ENCODE measurements around the gene RNASEH2A. TPM values are rescaled to one million over a fixed set of nuclear protein-coding genes. Genes with fewer than 3 reads are reported as not detected.

RNASEH2A gene
- polyA plus RNA-seq, 1 of the 3 experiments (the other 2 are of a cell fraction), result 48.1 TPM

DNA sequence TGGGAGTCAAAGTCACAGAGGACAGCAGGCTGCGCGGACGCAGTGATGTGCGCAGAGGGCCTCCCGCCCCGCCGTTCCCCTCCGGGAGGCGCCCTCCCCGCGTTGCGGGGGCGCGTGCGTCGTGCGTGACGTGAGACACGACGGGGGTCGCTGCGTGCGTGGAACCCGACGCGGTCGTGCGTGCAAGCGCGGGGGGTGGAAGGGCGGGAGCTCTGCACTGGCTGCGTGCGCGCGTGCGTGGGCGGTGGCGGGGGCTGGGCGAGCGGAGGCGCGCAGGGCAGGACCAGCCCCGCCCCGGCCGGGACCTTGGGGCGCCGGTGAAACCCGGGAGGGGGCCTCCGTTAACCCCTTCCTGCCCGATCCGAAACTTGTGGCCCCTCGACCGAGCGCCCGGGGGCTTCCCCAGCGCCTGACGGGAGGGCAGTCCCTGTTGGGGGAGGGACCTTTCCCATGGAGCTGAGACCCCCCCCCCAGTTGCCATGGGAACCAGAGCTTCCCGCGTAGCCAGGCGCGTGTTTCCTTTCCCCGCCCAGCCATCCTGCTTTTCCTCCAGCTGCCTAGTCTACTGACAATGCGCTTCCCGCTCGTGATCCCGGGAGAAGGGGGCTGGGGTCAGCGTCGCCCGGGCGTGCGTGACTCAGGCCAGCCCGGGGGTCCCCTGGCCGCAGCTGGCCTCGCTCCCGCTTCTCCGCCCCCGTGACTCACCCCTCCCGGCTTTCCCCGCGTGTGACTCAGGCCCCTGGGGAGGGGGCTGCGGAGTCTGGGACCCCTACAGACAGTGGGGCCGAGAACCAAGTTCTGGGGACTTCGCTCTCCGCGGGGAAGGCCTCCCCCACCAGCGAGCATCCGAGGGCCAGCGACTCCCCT is 23.7 kb upstream of the RNASEH2A start:
- Histone ChIP-seq H3K9ac (peak overlapping the region; percentile 68), H3K9me2 (no peaks in the 10 kb centered on the region), H3K4me2 (peak overlapping the region; percentile 91), H4K20me1 (ENCODE audit: insufficient read depth) (no peaks in the 10 kb centered on the region), H3K9me3 (no peaks in the 10 kb centered on the region), H3K27ac (ENCODE audit: low read depth in 2 of 2, low read length in 1 of 2) (peak overlapping the region; percentile 97 to 98), H3K4me3 (ENCODE audit: low read depth in 2 of 2, low read length in 1 of 2) (peak overlapping the region; percentile 51 to 59), H3F3A (replicated peaks; ENCODE audit: insufficient read depth) (peaks cover 64% of the 10 kb centered on the region), H3K27me3 (ENCODE audit: insufficient read depth) (no peaks in the 10 kb centered on the region), H3K36me3 (replicated peaks in 1 of 2; ENCODE audit: control insufficient read depth in 1 of 2, insufficient read depth in 2 of 2, low read length in 1 of 2) (no peaks in the 10 kb centered on the region), H3K4me1 (ENCODE audit: control insufficient read depth in 1 of 2, insufficient read depth in 2 of 2, low read depth in 1 of 2, low read length in 1 of 2) (peaks cover 42 to 69% of the 10 kb centered on the region in 2 experiments; a peak in 3 of 4 replicates), H2AFZ (ENCODE audit: low read depth) (peak overlapping the region; percentile 66; the same call in 1 of the 2 replicates), H3K79me2 (ENCODE audit: insufficient read depth) (no peaks in the 10 kb centered on the region)
- DNase-seq, result peak; percentile 90
- ChIA-PET CTCF (interaction anchor here (1.0 to 12.1 kb wide), 5 partner anchors 15 to 273 kb away, joined by 3 to 447 read pairs (median 7); partner anchors contain the start of genes JUNB, PRDX2 and THSD8), POLR2A (interaction anchor here (0.7 to 2.1 kb wide), 5 partner anchors 10 to 1444 kb away, joined by 3 to 63 read pairs (median 4); partner anchors contain the start of genes FBXW9, GET3 and JUNB)
- 11% methylated on average over 7 of the region's 88 CpGs for WGBS (ENCODE audit: low lambda C conversion rate)
- TF ChIP-seq FOXJ3 (CRISPR knock-in tag; IDR thresholded peaks at IDR 0.05), result no peak
- peak; percentile 82; the same call in 1 of the 2 replicates for TF ChIP-seq FOSL2 (IDR thresholded peaks at IDR 0.05; ENCODE audit: borderline replicate concordance, low read depth)
- TF ChIP-seq USF2 (IDR thresholded peaks at IDR 0.05; ENCODE audit: borderline replicate concordance, low read depth, low read length), result no peak
- TF ChIP-seq CHD2 (IDR thresholded peaks at IDR 0.05; ENCODE audit: low read length, partially characterized antibody), result peak; percentile 35
- TF ChIP-seq NRF1 (IDR thresholded peaks at IDR 0.05; ENCODE audit: low read depth, low read length), result peak; percentile 68
- TF ChIP-seq RXRA (IDR thresholded peaks at IDR 0.05; ENCODE audit: borderline replicate concordance, low read depth), result no peak
- TF ChIP-seq MEF2A (IDR thresholded peaks at IDR 0.05; ENCODE audit: borderline replicate concordance, low read depth), result no peak
- peak; percentile 43 for TF ChIP-seq POLR2AphosphoS5 (IDR thresholded peaks at IDR 0.05; ENCODE audit: low read depth, low read length)
- 0 out of 2 replicates have a peak, but pooled peaks have one; percentile 43 for TF ChIP-seq TEAD4 (IDR thresholded peaks at IDR 0.05; ENCODE audit: borderline replicate concordance, insufficient read depth)
- TF ChIP-seq ELF1 (IDR thresholded peaks at IDR 0.05), result no peak
- TF ChIP-seq TCF12 (IDR thresholded peaks at IDR 0.05), result peak; percentile 57
- TF ChIP-seq MXI1 (IDR thresholded peaks at IDR 0.05; ENCODE audit: low read depth, low read length), result peak; percentile 90
- TF ChIP-seq, protein P1, sequence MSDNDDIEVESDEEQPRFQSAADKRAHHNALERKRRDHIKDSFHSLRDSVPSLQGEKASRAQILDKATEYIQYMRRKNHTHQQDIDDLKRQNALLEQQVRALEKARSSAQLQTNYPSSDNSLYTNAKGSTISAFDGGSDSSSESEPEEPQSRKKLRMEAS (IDR thresholded peaks at IDR 0.05; ENCODE audit: low read depth), result peak; percentile 68
- no peak for TF ChIP-seq GATA2 (CRISPR knock-in tag; IDR thresholded peaks at IDR 0.05)
- TF ChIP-seq, protein P2, sequence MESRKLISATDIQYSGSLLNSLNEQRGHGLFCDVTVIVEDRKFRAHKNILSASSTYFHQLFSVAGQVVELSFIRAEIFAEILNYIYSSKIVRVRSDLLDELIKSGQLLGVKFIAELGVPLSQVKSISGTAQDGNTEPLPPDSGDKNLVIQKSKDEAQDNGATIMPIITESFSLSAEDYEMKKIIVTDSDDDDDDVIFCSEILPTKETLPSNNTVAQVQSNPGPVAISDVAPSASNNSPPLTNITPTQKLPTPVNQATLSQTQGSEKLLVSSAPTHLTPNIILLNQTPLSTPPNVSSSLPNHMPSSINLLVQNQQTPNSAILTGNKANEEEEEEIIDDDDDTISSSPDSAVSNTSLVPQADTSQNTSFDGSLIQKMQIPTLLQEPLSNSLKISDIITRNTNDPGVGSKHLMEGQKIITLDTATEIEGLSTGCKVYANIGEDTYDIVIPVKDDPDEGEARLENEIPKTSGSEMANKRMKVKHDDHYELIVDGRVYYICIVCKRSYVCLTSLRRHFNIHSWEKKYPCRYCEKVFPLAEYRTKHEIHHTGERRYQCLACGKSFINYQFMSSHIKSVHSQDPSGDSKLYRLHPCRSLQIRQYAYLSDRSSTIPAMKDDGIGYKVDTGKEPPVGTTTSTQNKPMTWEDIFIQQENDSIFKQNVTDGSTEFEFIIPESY (IDR thresholded peaks at IDR 0.05; ENCODE audit: borderline replicate concordance, low read depth), result no peak
- TF ChIP-seq, protein P3, sequence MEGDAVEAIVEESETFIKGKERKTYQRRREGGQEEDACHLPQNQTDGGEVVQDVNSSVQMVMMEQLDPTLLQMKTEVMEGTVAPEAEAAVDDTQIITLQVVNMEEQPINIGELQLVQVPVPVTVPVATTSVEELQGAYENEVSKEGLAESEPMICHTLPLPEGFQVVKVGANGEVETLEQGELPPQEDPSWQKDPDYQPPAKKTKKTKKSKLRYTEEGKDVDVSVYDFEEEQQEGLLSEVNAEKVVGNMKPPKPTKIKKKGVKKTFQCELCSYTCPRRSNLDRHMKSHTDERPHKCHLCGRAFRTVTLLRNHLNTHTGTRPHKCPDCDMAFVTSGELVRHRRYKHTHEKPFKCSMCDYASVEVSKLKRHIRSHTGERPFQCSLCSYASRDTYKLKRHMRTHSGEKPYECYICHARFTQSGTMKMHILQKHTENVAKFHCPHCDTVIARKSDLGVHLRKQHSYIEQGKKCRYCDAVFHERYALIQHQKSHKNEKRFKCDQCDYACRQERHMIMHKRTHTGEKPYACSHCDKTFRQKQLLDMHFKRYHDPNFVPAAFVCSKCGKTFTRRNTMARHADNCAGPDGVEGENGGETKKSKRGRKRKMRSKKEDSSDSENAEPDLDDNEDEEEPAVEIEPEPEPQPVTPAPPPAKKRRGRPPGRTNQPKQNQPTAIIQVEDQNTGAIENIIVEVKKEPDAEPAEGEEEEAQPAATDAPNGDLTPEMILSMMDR (IDR thresholded peaks at IDR 0.05), result peak; percentile 11; the same call in 1 of the 2 replicates
- TF ChIP-seq RCOR1 (IDR thresholded peaks at IDR 0.05; ENCODE audit: low read length), result no peak
- no peak; the same call in 1 of the 2 replicates for TF ChIP-seq JUND (IDR thresholded peaks at IDR 0.05)
- TF ChIP-seq EP300 (IDR thresholded peaks at IDR 0.05; ENCODE audit: borderline replicate concordance in 1 of 2, low read depth in 1 of 2, low read length in 1 of 2), result peak in 1 of 2 experiments; percentile 32; a peak in 2 of 4 replicates
- no peak for TF ChIP-seq EZH2phosphoT487 (IDR thresholded peaks at IDR 0.05; ENCODE audit: borderline replicate concordance, low read depth)
- TF ChIP-seq SMC3 (IDR thresholded peaks at IDR 0.05; ENCODE audit: low read depth, low read length), result no peak
- TF ChIP-seq FOXM1 (IDR thresholded peaks at IDR 0.05; ENCODE audit: low read depth), result no peak
- TF ChIP-seq NFIC (IDR thresholded peaks at IDR 0.05; ENCODE audit: borderline replicate concordance), result peak; percentile 41; the same call in 1 of the 2 replicates
- TF ChIP-seq GABPA (IDR thresholded peaks at IDR 0.05; ENCODE audit: low read depth), result 0 out of 2 replicates have a peak, but pooled peaks have one; percentile 12
- TF ChIP-seq SIN3A (IDR thresholded peaks at IDR 0.05; ENCODE audit: borderline replicate concordance, low read depth, low read length), result peak; percentile 10; the same call in 1 of the 2 replicates
- TF ChIP-seq, protein P4, sequence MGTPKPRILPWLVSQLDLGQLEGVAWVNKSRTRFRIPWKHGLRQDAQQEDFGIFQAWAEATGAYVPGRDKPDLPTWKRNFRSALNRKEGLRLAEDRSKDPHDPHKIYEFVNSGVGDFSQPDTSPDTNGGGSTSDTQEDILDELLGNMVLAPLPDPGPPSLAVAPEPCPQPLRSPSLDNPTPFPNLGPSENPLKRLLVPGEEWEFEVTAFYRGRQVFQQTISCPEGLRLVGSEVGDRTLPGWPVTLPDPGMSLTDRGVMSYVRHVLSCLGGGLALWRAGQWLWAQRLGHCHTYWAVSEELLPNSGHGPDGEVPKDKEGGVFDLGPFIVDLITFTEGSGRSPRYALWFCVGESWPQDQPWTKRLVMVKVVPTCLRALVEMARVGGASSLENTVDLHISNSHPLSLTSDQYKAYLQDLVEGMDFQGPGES (IDR thresholded peaks at IDR 0.05; ENCODE audit: low read depth, low read length), result no peak
- TF ChIP-seq YY1 (IDR thresholded peaks at IDR 0.05; ENCODE audit: low read depth), result no peak

Data from SK-N-SH (cell line).